Measurements from ENCODE around the gene METTL15.

The METTL15 gene

GRCh38 chr11:28153586-28153985 lies 45.4 kb downstream of the METTL15 start:
- no peak for TF ChIP-seq TAF1 (IDR thresholded peaks at IDR 0.05; ENCODE audit: borderline replicate concordance, insufficient read depth, low read length)
- no peak for TF ChIP-seq REST (IDR thresholded peaks at IDR 0.05; ENCODE audit: insufficient read depth in 1 of 2, low read depth in 2 of 2, low read length in 2 of 2)
- no peak for TF ChIP-seq FOXP2 (optimal IDR thresholded peaks at IDR 0.05; ENCODE audit: borderline replicate concordance, extremely low read depth, extremely low read length, insufficient read depth)
- TF ChIP-seq POLR2AphosphoS5 (IDR thresholded peaks at IDR 0.05; ENCODE audit: low read depth, low read length) = no peak
- no peak for TF ChIP-seq SIN3A (IDR thresholded peaks at IDR 0.05; ENCODE audit: borderline replicate concordance, insufficient read depth, low read length)

DNA sequence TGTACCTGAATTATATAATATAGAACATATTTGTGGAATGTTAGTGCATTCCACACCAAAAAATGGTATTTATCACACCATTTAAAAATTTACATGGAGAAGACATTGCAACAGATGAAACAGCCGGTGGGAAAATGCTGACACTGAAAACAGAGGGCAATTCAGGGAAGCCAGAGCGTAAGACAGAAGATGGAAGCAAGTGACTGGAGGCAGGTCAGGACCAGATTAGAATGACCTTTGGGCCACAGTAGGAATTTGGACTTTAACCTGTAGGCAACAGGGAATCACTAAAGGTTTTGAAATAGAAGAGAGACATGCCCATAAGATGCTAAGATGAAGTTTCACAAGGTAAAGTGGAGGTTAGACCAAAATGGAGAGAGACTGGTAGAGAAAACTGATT lies 60.5 kb downstream of the METTL15 start:
- no peak for TF ChIP-seq FOXP2 (optimal IDR thresholded peaks at IDR 0.05; ENCODE audit: borderline replicate concordance, extremely low read depth, extremely low read length, insufficient read depth)
- TF ChIP-seq POLR2AphosphoS5 (IDR thresholded peaks at IDR 0.05; ENCODE audit: low read depth, low read length) = no peak
- no peak for TF ChIP-seq SIN3A (IDR thresholded peaks at IDR 0.05; ENCODE audit: borderline replicate concordance, insufficient read depth, low read length)
- no peak for TF ChIP-seq REST (IDR thresholded peaks at IDR 0.05; ENCODE audit: insufficient read depth in 1 of 2, low read depth in 2 of 2, low read length in 2 of 2)
- no peak for TF ChIP-seq TAF1 (IDR thresholded peaks at IDR 0.05; ENCODE audit: borderline replicate concordance, insufficient read depth, low read length)

- no peak for TF ChIP-seq REST (IDR thresholded peaks at IDR 0.05; ENCODE audit: insufficient read depth in 1 of 2, low read depth in 2 of 2, low read length in 2 of 2)
- no peak for TF ChIP-seq SIN3A (IDR thresholded peaks at IDR 0.05; ENCODE audit: borderline replicate concordance, insufficient read depth, low read length)
Observed at GRCh38 chr11:28169816-28170215, 61.6 kb downstream of the METTL15 start.

DNA sequence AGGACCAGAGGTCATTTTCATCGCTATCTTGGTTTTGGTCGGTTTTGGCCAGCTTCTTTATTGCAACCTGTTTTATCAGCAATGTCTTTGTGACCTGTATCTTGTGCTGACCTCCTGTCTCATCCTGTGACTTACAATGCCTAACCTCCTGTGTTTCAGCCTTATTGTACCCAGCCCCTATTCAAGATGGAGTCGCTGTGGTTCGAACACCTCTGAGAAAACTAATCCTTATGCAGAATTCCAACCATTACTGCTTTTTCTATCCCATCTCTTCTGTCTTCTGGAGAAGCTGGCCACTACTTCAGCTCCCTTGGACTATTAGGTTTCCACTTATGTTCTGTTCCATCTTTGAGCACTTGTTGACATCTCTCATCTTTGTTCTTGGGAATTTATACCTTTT lies 62.6 kb downstream of the METTL15 start:
- TF ChIP-seq TAF1 (IDR thresholded peaks at IDR 0.05; ENCODE audit: borderline replicate concordance, insufficient read depth, low read length) (no peak), FOXP2 (optimal IDR thresholded peaks at IDR 0.05; ENCODE audit: borderline replicate concordance, extremely low read depth, extremely low read length, insufficient read depth) (no peak), POLR2AphosphoS5 (IDR thresholded peaks at IDR 0.05; ENCODE audit: low read depth, low read length) (no peak), SIN3A (IDR thresholded peaks at IDR 0.05; ENCODE audit: borderline replicate concordance, insufficient read depth, low read length) (no peak), REST (IDR thresholded peaks at IDR 0.05; ENCODE audit: insufficient read depth in 1 of 2, low read depth in 2 of 2, low read length in 2 of 2) (no peak)

DNA sequence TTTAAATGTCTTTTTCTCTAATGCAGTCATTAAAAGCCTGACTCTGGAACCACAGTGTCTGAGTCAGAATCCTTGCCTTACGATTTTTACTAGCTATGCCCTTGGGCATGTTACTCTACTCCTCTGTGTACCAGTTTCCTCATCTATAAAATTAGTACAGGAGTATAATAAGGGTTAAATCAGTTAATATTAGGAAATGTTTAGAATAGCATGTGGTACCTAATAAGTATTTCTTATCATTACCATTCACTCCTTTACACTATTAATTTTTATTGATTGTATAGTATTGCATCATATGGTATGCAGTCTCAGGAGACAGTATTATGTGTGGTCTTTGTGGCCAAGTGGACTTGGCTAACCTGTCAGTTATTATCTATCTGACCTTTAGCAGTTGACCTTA lies 68.2 kb downstream of the METTL15 start:
- no peak for TF ChIP-seq REST (IDR thresholded peaks at IDR 0.05; ENCODE audit: insufficient read depth in 1 of 2, low read depth in 2 of 2, low read length in 2 of 2)
- TF ChIP-seq POLR2AphosphoS5 (IDR thresholded peaks at IDR 0.05; ENCODE audit: low read depth, low read length) = no peak
- TF ChIP-seq TAF1 (IDR thresholded peaks at IDR 0.05; ENCODE audit: borderline replicate concordance, insufficient read depth, low read length) = no peak
- TF ChIP-seq SIN3A (IDR thresholded peaks at IDR 0.05; ENCODE audit: borderline replicate concordance, insufficient read depth, low read length) = no peak
- TF ChIP-seq FOXP2 (optimal IDR thresholded peaks at IDR 0.05; ENCODE audit: borderline replicate concordance, extremely low read depth, extremely low read length, insufficient read depth) = no peak
